Left hindlimb (tissue), 1 donor: Measurements from ENCODE around the gene PRDM12.
"Not testable (repeated sequence)": the region's sequence is repeated elsewhere in the genome, so short reads cannot be mapped to it uniquely, and the experiment has no call there.

Experiments
- DNase-seq: peaks from one replicate; pipeline ENCODE4 v3.0.0-alpha.2; 2018

Gene PRDM12

GRCh38 chr9:130665431-130666392 lies 1.3 kb downstream of the PRDM12 start:
- DNase-seq: peak; percentile 23

- no peak for DNase-seq
Measured at GRCh38 chr9:130666393-130667119, 2.2 kb downstream of the PRDM12 start.

DNA sequence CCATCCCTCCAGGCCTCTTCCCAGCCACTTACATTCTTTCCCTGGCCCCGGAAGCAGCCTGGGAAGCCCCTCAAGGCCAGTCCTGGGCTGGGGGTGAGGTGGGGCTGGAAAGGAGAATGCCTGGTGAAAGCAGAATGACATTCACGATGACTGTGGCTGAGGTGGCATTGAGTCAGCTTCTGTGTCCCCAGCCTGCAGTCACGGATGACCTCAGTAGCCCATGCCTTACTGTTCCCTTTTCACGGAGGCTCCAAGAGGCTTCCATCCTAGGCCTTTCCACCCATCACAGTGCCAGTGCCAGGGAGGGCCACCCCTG lies 2.7 kb downstream of the PRDM12 start:
- DNase-seq: no peak

DNA sequence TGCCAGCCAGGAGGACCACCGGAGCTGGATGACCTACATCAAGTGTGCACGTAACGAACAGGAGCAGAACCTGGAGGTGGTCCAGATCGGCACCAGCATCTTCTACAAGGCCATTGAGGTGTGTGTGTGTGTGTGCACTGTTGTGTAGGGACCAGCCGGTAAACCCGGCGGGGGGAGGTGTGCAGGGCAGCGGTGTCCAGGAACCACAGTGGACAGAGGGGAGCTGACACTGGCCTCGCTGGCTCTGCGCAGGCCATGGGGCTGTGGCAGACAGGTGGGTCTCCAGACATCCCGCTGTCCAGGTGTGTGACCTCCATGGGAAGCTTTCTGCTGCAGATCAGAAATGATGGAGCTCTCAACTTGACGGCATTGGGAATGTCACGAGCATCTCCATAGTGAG lies 3.8 kb downstream of the PRDM12 start:
- no peak for DNase-seq

GRCh38 chr9:130668659-130669058 lies 4.3 kb downstream of the PRDM12 start:
- DNase-seq: no peak

GRCh38 chr9:130669965-130670364 lies 5.6 kb downstream of the PRDM12 start:
- DNase-seq: no peak

GRCh38 chr9:130670644-130671043 lies 6.2 kb downstream of the PRDM12 start:
- DNase-seq: no peak

GRCh38 chr9:130672466-130672865 lies 8.1 kb downstream of the PRDM12 start:
- no peak for DNase-seq

DNA sequence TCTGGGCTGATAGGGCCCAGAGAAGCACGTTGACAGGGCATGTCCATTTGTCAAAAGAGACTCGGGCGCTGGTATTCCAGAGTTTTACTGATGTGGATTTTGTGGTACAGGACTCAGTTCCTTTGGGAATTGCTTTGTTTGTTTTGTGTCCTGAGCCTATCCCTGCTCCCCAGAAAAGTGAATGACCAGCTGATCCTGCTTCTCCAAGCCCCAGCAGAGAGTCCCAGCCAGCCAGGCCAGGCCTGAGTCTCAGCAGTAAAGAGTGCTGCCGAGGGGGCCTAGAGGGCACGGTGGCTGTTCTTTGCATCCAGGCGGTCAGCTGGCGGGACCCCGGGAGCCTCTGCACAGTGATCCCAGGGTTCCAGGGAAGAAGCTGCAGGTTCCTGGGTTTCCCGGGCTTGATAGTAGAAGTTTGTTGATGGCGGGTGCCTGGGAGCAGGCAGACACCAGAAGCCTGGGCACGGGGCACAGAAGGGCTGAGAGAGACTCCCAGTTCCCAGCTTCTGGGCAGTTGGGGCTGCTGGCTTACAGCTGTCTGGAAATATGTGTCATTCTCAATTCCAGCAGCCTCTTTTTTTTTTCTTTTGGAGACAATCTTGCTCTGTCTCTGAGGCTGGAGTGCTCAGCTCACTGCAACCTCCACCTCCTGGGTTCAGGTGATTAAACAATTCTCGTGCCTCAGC lies 8.7 kb downstream of the PRDM12 start:
- DNase-seq: no peak

DNA sequence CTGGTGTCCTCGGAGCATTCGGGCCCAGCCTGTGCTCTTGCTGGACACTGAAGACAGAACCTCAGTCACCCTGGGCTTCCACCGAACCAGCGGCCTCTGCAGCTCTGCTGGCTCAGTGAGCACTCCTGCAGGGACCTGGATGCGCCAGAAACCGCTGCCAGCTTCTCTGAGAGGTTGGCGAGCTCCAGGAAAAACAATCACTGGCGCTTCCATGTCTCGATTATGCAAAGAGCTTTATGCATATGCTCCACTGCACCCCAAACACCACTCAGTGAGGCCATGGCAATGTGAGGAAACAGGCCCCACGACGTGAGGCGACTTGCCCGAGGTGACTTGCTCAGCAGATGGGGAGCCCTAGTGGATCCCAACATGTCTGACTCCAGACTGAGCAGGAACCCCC lies 11.0 kb downstream of the PRDM12 start:
- no peak for DNase-seq

- no peak for DNase-seq
Measured at GRCh38 chr9:130677252-130677651, 12.9 kb downstream of the PRDM12 start.

- DNase-seq: peak; percentile 71
Measured at GRCh38 chr9:130680836-130681768, 16.7 kb downstream of the PRDM12 start.

DNA sequence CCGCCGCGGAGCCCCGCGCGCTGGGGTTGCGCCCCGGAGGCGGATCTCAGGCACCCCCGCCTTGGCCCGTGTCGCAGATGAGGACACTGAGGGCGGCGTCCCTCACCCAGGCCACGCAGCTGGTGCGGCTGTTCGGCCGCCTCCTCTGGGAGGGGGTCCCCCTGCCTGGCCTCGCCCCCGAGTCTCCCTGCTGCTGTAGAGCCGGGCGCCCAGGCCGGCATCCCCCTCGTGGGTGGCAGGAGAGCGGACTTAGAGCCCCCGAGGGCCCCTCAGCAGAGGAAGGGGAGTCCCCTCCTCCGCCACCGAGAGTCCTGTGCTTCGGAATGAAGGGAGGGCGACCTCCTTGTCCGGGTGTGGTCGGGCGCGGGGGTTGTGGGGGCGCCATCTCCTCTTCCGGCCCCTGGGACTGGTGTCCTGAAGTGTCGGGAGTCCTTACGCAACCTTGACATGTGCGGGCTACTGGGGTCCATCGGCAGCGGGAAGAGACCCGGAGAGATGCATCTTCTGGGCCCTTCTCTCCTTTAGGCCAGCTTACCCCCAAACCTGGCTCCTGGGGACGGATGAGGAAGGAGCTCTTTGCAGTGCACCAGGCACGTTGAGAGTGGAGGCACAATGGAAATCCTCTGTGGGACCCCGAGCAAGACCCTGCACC lies 17.5 kb downstream of the PRDM12 start:
- DNase-seq: no peak

GRCh38 chr9:130682421-130683121 lies 18.2 kb downstream of the PRDM12 start:
- DNase-seq: peak; percentile 79

DNA sequence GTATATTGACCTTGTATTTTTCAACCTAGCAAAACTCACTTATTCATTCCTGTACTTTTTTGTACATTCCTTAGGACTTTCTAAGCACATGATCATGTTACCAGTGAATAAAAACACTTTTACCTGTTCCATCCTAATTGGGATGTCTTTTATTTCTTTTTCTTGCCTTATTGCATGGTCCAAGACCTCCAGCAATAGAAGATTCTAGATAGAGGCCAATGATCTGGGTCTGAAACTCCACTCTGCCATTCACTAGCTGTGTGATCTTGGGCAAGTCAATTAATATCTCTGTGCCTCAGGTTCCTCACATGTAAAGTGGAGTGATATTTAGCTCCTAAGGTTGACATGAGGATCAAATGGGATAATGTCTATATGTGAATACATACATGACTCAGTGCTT lies 20.7 kb downstream of the PRDM12 start:
- DNase-seq: no peak

DNA sequence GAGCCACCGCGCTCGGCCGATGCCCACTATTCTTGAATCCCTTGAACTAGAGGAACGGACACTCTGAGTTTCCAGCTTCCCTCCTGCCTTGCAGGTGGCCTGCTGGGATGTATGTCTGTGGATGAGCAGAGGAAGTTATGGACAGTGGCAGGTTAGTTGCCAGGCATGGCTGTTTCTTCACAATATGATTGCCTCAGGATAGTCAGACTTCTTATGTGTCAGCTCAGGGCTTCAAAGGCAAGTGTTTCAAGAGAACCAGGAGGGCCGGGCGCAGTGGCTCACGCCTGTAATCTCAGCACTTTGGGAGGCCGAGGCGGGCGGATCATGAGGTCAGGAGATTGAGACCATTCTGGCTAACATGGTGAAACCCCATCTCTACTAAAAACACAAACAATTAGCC lies 21.6 kb downstream of the PRDM12 start:
- DNase-seq: not testable (repeated sequence)

- no peak for DNase-seq
Measured at GRCh38 chr9:130687615-130688014, 23.2 kb downstream of the PRDM12 start.

DNA sequence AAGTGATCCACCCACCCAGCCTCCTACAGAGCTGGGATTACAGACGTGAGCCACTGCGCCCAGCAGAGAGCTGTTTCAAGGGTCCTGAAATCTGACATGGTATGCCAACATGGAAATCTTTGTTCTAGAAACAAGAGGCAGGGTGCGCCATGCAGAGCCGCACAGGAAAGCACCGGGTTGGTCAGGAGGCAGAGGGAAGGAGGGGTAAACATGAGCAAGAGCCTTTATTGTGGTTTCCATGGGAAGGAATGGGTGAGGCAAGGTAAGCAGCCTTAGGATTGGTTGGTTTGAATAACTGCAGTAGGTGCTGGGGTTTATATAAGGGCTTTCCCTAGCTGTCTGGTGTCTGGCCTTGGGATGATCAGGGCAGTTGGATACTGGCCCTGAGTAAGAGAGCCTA lies 23.7 kb downstream of the PRDM12 start:
- DNase-seq: no peak

GRCh38 chr9:130689572-130689936 lies 25.2 kb downstream of the PRDM12 start:
- no peak for DNase-seq

DNA sequence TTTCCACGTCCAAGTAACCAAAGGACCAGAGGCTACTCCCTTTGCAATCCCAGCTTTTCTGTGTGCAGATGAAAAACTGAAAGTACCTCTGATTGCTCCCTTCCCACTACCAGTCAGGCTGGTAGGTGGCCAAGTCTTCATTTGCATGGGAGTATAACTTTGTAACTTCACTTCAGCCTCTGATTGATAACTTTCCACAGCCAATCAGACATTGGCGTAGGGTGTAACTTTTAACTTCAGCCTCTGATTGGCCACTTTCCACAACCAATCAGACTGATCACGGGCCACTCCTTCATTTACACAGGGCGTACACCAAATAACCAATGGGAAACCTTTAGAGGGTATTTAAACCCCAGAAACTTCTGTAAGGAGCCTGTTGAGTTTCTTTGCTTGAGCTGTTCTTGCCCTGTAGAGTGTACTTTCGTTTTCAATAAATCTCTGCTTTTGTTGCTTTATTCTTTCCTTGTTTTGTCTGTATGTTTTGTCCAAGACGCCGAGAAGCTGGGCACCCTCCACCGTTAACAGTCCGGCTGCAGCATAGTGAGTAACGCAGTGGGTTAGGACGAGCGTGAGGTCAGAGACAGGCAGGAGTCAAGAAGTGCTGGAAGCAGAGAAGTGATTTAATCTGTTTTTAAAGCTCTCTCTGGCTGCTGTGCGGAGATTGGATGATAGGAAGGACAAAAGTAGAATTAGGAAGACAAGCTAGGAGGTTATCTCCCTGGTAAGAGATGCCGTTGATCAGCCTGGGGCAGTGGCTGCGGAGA lies 25.7 kb downstream of the PRDM12 start:
- no peak for DNase-seq

DNA sequence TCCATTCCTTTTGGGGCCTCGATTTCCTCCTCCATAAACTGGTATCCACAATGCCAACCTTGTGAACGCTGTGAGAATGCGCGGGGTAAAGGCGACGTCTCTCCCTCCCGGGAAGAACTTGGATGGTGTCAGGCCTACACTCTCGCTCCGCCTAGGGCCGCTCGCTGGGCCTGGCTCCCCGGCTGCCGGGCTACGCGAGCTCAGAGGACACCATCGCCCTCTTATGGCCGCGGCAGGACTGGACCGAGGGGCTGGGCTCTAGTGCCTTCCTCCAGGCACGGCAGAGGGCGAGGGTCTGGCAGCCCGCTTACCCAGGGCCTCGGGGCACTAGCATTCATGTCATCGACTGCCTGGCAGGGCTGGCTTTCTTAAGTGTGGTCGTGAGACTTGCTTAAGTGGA lies 27.9 kb downstream of the PRDM12 start:
- DNase-seq: peak; percentile 57
